NCI-H524 (cell line): Measurements from ENCODE around the gene PPP2R2C.

Source experiments
- DNase-seq, 2 experiments: peaks; one replicate each; lab custom pipeline; 2025; lab: John Stamatoyannopoulos, UW

The PPP2R2C gene

DNA sequence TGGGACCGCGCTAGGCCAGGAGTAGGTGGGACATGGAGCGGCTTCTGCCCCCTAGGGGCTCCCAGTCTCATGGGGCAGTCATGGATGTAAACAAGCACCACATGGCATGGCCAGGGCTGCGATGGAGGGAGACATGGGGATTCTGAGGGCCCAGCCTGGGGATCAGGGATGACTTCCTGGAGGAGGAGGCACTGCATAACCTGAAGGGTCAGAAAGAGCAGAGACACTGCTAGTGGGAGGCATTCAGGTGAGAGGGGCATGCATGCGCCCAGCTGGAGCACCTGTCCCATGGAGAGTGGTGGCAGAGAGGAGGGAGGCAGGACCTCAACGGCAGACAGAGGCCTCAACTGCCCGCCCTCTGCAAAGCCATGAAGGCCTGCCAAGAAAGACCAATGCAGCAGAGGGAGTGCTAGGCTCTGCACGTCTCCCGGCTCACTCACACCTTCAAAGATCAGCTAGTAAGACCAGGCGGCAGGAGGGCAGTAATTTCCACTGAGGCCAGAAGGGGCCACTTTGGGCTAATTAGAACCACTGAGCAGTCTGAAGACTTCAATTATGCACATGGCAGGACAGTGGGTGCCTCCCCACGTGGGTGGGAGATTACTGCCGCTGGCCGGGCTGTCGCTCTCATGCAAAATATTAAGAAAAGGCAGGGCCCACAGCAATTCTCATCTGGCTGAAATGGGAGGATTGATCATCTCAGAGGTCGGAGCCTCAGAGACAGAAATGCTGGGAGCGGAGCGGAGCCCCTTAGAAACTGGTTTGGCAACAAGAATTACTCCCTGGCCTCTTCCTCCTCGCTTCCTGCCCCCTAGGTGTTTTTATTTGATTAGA, 69.6 kb downstream of the PPP2R2C start:
- peak; percentile 36 to 71 for DNase-seq

DNA sequence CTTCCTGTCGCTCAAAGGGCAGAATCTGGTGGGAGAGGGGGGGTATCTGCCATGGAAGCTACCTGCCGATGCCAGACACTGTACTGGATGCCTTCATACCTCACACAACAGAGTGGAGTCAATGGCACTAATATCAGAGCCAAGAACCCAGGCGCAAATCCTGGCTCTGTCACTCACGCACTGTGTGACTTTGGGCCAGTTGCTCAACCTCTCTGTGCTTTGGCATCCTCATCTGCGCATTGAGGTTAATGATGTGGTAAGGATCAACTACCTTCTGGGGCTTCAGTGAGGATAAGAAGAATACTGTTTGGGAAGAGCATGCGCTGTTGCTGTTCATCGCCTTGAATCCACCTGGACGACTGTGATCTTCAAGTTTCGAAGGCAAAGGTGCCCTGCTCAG, 70.6 kb downstream of the PPP2R2C start:
- no peak for DNase-seq

DNA sequence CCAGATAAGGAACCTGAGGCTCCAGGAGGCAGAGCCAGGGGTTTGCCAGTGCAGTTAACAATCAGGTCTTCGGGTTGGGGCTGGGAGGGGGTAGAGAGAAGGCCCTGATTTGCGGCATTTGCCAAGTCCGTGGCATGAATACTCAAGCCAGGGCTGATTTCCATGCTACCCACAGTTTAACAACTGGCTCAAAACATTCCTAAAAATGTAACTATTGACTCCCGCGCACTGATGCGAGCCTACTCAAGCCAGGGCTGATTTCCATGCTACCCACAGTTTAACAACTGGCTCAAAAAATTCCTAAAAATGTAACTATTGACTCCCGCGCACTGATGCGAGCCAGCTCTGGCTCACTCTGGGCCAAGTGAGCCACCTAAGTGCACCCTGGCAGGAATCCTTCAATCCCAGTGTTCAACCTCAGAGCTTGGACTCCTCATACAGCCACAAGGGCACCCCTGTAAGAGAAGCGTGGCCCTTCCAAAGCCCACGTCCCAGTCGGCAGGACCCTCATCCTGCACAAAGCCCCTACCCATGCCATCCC, 75.6 kb downstream of the PPP2R2C start:
- DNase-seq = no peak

DNA sequence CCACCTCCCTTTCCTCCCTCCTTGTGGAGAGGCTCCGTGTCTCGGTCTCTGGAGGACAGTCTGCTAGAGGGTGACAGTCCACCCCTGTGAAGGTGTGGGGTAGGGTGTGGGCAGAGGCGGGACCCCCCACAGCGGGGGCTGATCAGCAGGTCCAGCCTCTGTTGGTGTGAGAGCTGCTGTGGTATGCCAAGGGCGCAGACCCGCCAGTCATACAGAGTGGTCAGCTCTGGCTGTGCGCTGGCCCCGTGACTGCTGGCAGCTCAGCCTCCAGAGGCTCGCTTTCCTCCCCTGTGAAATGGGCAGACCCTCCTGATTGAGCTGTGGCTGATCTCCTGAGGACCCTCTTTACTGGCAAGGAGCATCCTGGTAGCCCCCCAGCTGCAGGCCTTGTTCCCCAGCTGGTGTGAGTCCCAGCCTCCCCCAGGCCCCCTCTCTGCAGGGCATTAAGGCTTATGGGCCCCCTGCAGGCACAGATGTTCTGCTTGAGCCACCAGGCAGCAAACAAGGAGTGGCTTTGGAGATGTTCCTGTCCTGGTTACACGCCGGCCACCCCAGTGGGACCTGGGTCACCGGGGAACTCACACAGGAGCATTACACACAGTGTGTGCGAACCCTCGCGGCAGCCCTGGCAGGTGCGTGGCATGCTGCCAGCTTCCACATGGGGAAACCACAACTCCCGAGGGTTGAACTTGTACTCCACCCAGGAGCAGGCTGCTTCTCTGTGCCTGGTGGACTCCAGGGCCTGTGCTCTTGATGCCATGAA, 76.8 kb downstream of the PPP2R2C start:
- peak in 1 of 2 experiments; percentile 41 for DNase-seq

DNA sequence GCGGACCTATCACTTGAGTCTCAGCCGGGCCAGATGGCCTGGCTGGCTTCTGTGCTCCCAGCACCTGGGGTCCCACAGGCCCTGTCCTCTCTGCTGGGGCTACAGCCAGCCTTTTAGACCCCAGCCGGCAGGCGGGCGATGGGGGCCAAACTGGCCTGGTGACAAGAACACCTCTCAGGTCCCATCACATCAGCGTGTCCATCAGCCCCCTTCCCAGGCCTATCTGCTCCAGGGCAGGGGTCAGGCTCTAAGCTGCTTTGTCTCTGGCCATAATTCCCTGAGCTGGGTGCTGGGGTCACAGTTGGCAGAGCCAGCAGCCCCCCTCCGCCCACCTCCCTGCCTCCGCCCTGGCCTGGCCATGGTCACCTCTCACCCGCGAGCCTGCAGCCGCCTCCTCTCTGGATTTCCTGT, 77.7 kb downstream of the PPP2R2C start:
- DNase-seq = no peak

DNA sequence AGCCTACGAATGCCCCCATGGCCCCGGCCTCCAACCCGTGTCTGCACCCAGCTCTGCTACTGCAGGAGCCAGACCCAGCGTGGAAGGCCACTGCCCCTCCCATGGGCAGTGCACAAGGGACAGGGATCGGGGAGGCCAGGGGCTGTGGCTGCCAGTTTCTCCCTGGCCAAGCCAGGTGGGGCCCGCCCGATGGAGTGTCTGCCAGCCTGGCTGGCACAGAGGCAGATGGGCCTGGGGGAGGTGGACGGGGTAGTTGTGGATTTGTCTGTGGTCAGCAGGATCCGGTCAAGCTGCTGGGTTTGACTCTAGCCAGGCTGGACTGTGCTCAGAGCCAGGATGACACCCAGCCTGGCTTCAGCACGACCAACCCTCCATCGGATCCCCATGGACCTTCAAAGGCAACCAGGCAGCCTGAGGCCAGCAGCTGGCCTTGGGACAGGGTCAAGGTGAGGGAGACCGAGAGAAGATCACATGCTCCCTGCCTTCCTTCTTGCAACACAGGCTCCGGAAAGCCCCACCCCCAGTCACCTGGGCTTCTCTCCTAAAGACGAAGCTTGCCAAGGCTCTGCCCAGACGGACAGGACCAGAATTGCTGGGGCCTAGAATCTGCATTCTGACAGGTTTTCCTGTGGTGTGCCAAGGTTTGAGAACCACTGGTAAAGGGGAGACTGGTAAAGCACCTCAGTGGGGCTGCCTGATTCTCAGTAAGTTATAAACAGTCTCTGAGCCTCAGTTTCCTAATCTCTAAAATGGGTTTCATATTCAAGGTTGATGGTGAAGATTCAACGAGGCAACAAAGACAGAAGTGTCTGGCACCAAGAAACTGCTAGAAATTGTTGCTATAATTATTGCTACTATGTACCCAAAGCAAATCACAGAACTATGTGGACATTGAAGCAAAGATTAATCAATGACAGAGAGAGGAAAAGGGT, 78.6 kb downstream of the PPP2R2C start:
- no peak for DNase-seq

DNA sequence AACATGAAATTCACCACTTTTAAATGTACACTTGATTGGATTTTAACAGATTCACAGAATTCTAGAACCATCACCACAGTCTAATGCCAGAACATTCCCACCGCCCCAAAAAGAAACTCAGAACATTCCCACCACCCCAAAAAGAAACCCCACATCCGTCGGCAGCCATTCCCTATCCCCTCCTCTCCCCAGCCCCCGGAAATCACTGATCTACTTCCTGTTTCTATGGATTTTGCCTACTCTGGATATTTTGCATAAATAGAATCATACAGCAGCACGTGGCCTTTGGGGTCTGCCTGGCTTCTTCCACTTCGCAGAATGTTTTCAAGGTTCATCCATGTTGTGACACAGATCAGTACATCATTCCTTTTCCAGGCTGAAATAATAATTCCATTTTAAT, 79.3 kb downstream of the PPP2R2C start:
- no peak for DNase-seq

DNA sequence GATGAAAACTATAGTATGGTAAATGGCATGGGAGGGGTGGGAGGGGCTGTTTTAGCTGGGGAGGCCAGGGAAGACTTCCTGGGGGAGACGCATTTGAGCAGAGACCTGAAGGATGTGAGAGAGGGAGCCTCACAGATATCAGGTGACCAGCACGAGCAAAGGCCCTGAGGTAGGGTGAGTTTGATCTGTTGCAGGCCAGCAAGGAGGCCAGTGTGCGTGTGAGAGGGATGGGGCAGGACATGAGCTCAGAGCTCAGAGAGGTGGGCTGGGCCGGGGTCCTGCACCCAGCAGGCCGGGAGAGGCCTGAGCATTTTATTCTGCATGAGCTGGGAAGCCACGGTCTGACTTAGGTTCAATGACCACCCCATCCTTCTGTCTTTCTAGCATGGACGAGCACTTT, 80.0 kb downstream of the PPP2R2C start:
- no peak for DNase-seq

DNA sequence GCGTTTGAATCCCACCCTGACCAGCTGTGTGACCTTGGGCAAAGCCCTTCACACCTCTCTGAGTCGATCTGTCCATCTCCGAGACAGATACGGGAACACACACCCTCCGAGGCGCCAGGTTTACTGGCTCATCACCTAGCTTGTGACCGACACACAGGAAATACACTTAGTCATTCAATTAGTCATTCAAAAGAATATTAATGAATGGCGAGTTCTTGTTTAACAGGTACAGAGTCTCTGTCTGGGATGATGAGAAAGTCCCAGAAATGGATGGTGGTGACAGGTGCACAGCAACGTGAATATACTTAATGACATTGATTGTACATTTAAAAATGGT, 80.6 kb downstream of the PPP2R2C start:
- no peak for DNase-seq

DNA sequence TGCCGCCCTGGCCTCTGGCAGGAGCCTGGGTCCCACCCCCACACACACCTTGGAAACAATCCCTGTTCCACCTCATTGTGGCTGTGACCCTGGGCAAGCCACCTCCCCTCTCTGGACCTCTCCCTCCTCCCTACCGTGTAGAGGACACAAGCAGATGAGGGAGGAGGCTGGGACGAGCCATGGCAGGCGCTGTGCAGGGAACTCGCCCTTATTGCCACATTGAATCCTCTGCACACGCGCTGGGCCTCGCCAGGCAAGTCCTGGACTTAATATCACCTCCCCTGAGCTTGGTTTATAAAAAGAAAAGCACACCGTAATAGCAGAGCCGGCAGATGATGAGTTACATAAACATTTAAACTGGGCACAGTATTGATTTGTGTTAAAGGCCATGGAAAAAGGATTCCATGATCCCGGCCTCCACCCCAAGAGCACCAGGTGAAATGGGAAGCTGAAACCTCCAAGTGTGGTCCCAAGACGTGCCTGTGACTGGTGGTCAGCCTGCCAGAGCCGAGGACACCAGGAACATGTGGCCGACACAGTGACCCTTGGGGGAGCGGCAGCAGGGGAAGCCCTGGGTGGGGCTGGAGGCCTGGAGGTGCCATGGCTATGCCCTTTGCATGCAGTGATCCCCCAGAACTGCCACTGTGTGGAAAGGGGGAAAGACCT, 81.1 kb downstream of the PPP2R2C start:
- DNase-seq = no peak

DNA sequence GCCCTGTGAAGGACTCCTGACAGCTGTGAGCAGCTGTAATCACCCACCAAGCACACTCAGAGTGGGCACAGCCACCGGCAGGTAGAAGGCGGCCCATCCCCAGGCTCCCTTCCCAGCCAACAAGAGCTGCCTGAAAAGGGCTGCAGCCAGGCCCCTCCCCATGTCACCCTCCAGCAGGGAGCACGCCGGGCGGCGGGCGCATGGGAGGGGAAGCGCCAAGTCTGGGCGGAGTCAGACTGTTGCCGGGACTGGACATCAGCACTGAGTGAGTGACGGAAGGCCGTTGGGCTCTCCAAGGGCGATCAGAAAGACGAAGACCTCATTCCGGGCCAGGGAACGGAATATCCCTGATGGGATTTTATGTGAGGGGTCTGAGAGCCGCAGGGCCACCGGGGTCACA, 82.1 kb downstream of the PPP2R2C start:
- no peak for DNase-seq

DNA sequence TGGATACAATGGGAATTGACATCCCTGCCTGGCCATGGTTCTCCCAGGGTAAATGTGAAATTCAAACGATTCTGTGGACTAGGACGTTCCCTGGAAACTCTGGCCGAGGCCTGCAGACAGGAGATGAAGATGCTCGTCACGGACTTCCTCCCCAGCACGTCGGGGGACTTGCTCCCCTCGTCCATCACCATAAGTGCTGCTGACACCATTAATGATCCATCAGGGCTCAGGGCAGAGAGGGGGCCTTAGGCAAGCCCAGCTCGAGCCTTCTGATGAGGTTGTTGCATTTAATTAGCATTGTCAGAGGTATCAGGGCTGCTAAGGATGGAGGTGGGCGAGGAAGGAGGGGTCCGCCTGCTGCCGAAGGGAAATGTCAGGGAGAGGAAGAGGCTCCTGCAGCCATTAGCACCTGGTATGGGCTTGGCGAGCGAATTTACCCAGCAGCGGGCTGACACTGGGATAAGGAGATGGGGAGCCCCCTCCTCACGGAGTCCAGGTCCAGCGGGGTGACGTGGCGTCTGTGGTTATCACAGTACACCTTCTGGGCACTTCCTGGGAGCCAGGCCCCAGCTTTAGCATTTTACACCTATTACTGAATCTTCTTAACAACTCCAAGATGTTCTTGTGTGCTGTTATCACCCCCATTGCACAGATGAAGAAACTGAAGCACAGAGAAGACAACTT, 83.1 kb downstream of the PPP2R2C start:
- DNase-seq = no peak

DNA sequence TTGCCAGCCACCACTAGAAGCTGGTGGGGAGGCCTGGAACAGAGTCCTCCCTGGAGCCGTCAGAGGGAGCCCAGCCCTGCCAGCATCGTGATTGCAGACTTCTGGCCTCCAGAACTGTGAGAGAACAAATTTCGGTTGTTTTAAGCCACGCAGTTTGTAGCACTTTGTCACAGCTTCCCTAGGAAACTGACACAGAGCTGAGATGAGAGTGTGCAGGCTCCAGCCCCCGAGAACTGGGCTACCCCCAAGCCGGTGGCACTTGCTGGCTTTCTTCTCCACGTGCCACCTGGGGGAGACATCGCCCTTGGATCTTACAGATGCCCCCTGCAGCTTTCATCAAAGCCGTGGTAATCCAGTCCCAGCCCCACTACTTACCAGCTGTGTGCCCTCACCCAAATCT, 83.7 kb downstream of the PPP2R2C start:
- DNase-seq = peak in 1 of 2 experiments; percentile 21

DNA sequence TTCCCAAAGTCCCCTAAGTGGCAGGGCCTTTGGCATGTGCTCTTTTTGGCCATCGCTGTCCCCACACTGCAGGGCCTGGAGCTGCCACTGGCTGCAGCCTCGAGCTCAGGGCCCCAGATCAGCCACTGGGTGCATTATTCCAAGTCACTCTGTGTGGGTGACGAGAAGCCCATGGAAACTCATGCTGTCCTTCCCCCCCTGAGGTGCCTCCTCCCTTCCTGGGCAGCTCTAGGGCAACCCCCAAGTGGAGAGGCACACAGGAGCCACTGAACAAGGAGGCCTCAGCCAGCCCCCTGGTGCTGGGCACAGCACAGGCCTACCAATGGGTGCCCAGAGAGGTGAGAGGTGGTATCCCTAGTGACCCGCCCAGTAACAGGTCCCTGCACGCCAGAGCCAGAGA, 84.5 kb downstream of the PPP2R2C start:
- DNase-seq = no peak

DNA sequence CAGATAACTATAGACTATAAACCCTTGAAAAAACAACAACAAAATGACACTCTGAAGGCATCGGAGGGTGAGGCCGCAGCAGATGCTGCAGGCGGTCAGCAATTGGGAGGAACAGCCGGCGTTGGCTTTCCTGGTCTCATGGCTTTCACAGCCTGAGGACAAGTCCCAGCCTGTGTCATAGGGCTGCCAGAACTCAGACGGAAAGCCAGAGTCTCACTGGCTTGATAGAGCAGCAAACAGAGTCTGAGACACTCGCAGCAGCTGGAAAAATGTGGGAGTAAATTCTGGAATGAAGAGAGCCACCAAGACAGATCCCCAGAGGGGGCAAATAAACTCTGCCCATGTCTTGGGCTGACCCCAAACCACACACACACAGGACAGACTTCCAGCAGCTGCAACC, 86.3 kb downstream of the PPP2R2C start:
- no peak for DNase-seq

DNA sequence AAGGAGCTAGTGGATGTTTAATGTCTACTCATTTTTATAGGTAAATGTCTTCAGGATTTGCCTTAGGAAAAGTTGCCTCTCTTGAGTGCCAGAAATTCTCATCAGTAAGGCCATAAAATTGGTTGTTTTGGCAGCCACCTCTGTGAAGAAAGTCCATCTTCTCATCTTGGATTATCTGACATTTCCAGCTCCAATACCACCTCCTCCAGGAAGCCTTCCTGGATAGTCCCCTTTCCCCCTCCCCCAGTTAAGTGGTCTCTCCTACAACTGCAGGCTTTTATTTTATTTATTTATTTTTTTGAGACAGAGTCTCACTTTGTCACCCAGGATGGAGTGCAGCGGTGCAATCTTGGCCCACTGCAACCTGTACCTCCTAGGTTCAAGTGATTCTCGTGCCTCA, 87.1 kb downstream of the PPP2R2C start:
- no peak for DNase-seq

DNA sequence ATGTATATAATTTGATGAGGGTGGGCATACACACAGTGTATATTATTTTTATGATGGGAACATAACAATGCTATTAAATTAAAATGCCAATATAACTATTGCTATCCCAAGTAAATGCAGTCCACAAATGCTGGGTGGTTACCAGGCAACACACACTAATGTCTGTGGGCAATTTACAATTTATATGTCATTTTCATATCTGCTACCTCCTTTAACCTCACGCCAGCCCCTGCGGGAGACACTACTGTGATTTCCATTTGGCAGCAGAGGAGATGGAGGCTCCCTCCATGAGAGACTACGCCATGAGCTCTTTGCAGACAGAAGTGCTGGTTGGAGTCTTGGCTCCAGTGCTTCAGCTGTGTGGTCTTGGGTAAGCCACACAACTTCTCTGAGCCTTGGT, 87.9 kb downstream of the PPP2R2C start:
- no peak for DNase-seq

DNA sequence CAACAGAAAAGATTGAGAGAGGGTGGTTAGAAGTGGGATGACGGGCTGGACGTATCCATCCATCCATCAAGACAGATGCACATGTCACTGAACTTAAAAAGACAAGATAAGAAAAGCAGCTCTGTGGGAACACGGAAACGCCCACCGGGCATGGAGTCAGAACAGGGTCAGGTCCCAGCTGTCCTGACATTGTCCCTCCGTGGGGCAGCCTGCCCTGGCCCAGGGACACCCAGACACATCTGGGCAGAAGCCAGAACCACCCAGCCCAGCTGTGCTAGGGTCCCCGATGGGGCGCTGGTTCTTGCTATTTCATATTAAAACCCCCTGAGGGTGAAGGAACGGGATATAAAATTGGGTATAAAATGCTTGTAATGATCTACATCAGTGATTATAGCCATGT, 88.5 kb downstream of the PPP2R2C start:
- DNase-seq = no peak

DNA sequence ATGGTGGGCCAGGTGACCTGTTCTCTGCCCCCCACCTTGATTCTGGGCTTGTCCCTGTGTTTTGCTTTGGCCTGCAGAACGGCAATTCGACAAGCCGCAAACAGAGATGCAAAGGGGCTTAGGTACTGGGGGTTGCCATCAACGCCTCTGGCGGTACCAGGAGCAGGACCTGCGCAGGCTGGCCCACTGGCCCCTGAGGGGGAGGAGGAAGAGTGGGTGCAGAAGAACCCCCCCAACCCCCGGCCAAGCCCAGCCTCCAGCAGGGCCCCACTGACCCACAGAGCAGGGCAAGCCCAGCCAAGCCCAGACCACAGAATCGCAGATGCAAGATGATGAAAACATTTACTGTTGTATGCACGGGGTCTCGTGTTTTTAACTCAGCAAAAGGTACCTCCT, 89.4 kb downstream of the PPP2R2C start:
- DNase-seq = no peak

DNA sequence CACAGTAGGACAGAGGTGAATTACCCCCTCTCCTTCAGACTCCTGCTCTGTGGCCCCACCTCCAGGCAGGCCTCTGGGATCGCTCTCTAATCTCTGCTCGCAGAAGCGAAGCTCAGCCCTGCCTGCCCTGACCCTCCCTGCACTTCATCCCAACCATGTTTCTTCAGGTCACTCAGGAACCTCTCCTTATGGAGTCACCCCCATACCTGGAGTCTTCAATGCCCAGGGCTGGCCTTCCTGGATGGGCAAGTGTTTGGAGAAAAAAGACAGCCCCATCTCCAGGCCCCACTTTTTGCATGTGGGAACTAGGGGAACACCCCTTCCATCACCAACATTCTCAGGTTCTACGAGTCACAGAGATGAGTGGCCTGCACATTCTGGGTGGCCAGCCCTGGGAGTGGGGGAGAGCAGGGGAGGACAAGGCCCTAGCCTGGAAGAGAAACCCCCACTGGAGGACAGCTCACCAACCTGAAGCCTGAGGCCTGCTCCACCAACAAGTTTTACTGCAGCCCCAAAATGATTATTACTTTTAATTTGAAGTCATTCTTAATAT, 90.8 kb downstream of the PPP2R2C start:
- DNase-seq = no peak
